ENCODE data around the gene C15orf39. TPM values are rescaled to one million over a fixed set of nuclear protein-coding genes. Genes with fewer than 3 reads are reported as not detected.
A peak's percentile ranks its signal among the peaks of the same experiment; 100 is the strongest.

The C15orf39 gene
- total and polyA plus RNA-seq, 9 of the 15 experiments (the other 6 are each of a cell fraction or from before 2014, with no cell fraction given), result 0.31 to 29.8 (median 4.4) TPM

GRCh38 chr15:75201616-75202250 is at the start of gene C15orf39 (continued):
- TF ChIP-seq STAT6 (CRISPR knock-in tag; IDR thresholded peaks at IDR 0.05) (0 out of 2 replicates have a peak, but pooled peaks have one; percentile 43), TAF9B (IDR thresholded peaks at IDR 0.05; ENCODE audit: partially characterized antibody) (peak; percentile 73), CTCF (IDR thresholded peaks at IDR 0.05 in 2 of 3, conservative IDR thresholded peaks at IDR 0.05 in 1 of 3; ENCODE audit: insufficient read depth in 2 of 3, low read depth in 1 of 3, low read length in 3 of 3) (peak; percentile 64 to 86 (median 77)), CCAR2 (IDR thresholded peaks at IDR 0.05; ENCODE audit: low read depth, low read length) (no peak), U2AF1 (optimal IDR thresholded peaks at IDR 0.05; ENCODE audit: low read depth, low read length) (peak; percentile 40), ZNF217 (CRISPR knock-in tag; IDR thresholded peaks at IDR 0.05) (no peak), ZBTB9 (CRISPR knock-in tag; IDR thresholded peaks at IDR 0.05) (no peak; the same call in 1 of the 2 replicates)
